Measurements from ENCODE around the gene AZU1. TPM values are rescaled to one million over a fixed set of nuclear protein-coding genes. Genes with fewer than 3 reads are reported as not detected.
"Not testable (repeated sequence)": the region's sequence is repeated elsewhere in the genome, so short reads cannot be mapped to it uniquely, and the experiment has no call there.

The AZU1 gene
- total and polyA plus RNA-seq, 11 donors, result 0.11 to 3.3 (median 0.20) TPM; not detected in 8

DNA sequence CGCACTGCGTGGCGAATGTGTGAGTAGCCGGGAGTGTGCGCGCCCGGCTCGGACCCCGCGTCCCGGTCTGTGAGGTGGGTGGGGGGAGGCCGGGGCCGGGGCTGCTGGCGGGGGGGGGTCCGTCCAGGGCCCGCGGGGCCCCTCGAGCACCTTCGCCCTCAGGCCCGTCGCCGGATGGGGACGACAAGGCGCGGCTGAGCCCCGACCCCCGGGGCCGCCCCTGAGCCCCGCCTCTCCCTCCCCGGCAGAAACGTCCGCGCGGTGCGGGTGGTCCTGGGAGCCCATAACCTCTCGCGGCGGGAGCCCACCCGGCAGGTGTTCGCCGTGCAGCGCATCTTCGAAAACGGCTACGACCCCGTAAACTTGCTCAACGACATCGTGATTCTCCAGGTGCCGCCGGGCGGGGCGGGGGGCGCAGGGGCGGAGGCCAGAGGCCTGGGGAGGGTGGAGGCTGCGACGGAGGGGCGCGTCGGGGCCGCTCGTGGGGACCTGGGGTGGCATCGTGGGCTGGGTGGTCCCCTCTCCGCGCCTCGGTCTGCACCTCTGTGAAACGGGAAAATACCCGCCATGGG is 25.5 kb downstream of the AZU1 start:
- peak overlapping the region in 1 of 12 donors; percentile 6 for H3K4me3 ChIP-seq
- H3K9me3 ChIP-seq, result no peaks in the 10 kb centered on the region
- H3K27ac ChIP-seq, result no peak overlapping the region
- 31 to 47% (median 39%) methylated on average over 25 to 67 of the region's 67 CpGs for WGBS, 4 donors
- H3K27me3 ChIP-seq, result peaks cover 9 to 46% (median 14%) of the 10 kb centered on the region in 9 donors
- peaks cover 0 to 27% (median 9%) of the 10 kb centered on the region in 12 donors for H3K4me1 ChIP-seq
- intact Hi-C loops (cut with DNase I), result loop anchor here in 3 of 10 donors (10.0 kb wide), 1 partner anchor 78 kb away; no protein-coding TSS in a partner anchor
- TF ChIP-seq, protein P1, sequence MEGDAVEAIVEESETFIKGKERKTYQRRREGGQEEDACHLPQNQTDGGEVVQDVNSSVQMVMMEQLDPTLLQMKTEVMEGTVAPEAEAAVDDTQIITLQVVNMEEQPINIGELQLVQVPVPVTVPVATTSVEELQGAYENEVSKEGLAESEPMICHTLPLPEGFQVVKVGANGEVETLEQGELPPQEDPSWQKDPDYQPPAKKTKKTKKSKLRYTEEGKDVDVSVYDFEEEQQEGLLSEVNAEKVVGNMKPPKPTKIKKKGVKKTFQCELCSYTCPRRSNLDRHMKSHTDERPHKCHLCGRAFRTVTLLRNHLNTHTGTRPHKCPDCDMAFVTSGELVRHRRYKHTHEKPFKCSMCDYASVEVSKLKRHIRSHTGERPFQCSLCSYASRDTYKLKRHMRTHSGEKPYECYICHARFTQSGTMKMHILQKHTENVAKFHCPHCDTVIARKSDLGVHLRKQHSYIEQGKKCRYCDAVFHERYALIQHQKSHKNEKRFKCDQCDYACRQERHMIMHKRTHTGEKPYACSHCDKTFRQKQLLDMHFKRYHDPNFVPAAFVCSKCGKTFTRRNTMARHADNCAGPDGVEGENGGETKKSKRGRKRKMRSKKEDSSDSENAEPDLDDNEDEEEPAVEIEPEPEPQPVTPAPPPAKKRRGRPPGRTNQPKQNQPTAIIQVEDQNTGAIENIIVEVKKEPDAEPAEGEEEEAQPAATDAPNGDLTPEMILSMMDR (IDR thresholded peaks at IDR 0.05), result no peak
- no peak for TF ChIP-seq POLR2A (IDR thresholded peaks at IDR 0.05)
- H3K36me3 ChIP-seq, result no peaks in the 10 kb centered on the region
- DNase-seq (peak in 1 of 5 donors; percentile 18), ATAC-seq (no peak)

DNA sequence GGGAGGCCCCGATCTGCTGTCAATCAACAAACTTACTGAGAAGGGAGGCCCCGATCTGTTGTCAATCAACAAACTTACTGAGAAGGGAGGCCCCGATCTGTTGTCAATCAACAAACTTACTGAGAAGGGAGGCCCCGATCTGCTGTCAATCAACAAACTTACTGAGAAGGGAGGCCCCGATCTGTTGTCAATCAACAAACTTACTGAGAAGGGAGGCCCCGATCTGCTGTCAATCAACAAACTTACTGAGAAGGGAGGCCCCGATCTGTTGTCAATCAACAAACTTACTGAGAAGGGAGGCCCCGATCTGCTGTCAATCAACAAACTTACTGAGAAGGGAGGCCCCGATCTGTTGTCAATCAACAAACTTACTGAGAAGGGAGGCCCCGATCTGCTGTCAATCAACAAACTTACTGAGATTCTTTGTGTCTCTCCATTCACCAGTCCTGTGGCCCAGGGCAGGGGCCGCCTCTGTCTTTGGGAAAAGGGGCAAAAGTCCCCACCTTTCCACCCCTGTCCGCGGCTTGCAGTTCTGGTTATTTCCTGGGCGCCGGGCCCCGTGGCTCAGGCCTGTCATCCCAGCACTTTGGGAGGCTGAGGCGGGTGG is 26.1 kb downstream of the AZU1 start:
- H3K4me3 ChIP-seq, ATAC-seq, DNase-seq, H3K9me3 ChIP-seq, H3K36me3 ChIP-seq, H3K27ac ChIP-seq: not testable (repeated sequence)
- intact Hi-C loops (cut with DNase I), result loop anchor here in 3 of 10 donors (10.0 kb wide), 1 partner anchor 79 kb away; no protein-coding TSS in a partner anchor
- H3K4me1 ChIP-seq, result peaks cover 0 to 25% (median 9%) of the 10 kb centered on the region in 12 donors
- WGBS, 4 donors, result 77 to 90% (median 82%) methylated on average over 7 to 13 of the region's 17 CpGs
- H3K27me3 ChIP-seq, result peaks cover 9 to 49% (median 12%) of the 10 kb centered on the region in 9 donors

DNA sequence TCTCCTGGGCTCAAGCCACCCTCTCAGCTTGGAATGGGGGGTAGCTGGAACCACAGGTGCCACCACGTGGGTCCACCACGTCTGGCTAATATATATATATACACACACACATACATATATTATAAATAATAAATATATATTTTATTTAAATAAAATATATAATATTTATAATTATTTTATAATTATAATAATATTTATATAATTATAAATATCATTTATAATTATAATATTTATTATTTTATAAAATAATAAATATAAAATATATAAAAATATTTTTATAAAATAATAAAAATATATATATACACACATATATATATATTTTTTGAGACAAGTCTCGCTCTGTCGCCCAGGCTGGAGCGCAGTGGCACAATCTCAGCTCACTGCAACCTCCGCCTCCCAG is 26.9 kb downstream of the AZU1 start:
- DNase-seq, result no peak
- no peaks in the 10 kb centered on the region for H3K36me3 ChIP-seq
- no peak for TF ChIP-seq POLR2A (IDR thresholded peaks at IDR 0.05)
- TF ChIP-seq, protein P1 (IDR thresholded peaks at IDR 0.05), result no peak
- no peak overlapping the region for H3K4me3 ChIP-seq
- no peak overlapping the region for H3K27ac ChIP-seq
- intact Hi-C loops (cut with DNase I), result loop anchor here in 3 of 10 donors (10.0 kb wide), 1 partner anchor 80 kb away; no protein-coding TSS in a partner anchor
- no peak for ATAC-seq
- peaks cover 9 to 57% (median 18%) of the 10 kb centered on the region in 9 donors for H3K27me3 ChIP-seq
- peaks cover 0 to 34% (median 9%) of the 10 kb centered on the region in 12 donors for H3K4me1 ChIP-seq
- WGBS, 4 donors, result 71 to 76% (median 74%) methylated on average over 6 of the region's 6 CpGs
- H3K9me3 ChIP-seq, result no peaks in the 10 kb centered on the region

DNA sequence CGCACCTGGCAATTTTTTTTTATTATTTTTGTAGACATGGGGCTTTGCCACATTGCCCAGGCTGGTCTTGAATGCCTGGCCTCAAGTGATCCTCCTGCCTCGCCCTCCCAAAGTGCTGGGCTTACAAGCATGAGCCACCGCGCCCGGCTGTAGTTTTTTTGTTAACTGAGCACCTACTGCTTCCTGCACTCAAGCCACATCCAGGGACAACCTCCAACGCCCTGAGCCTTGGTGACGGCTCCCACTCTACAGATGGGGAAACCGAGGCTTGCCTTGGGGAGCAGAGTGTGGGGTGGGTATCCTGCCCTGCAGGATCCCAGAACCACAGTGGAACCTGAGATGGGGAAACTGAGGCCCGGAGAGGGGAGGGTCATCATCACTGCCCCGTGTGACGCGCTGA is 27.5 kb downstream of the AZU1 start:
- intact Hi-C loops (cut with DNase I), result loop anchor here in 9 of 10 donors (5.0 to 10.0 kb wide), 5 partner anchors 67 to 127 kb away; partner anchors contain the start of gene WDR18 (in 2 of the 9)
- Histone ChIP-seq H3K27ac (no peak overlapping the region), H3K4me1 (peaks cover 0 to 40% (median 9%) of the 10 kb centered on the region in 12 donors), H3K4me3 (no peak overlapping the region), H3K36me3 (no peaks in the 10 kb centered on the region), H3K27me3 (peaks cover 9 to 63% (median 24%) of the 10 kb centered on the region in 9 donors), H3K9me3 (no peaks in the 10 kb centered on the region)
- no peak for DNase-seq
- 80 to 90% (median 87%) methylated on average over 5 to 12 of the region's 12 CpGs for WGBS, 4 donors
- TF ChIP-seq POLR2A (IDR thresholded peaks at IDR 0.05), result no peak
- TF ChIP-seq, protein P1 (IDR thresholded peaks at IDR 0.05), result no peak
- no peak for ATAC-seq

Data from heart left ventricle (tissue), 16 donors.